ENCODE measurements around the gene APOA1. TPM values are rescaled to one million over a fixed set of nuclear protein-coding genes. Genes with fewer than 3 reads are reported as not detected.

The APOA1 gene
- total RNA-seq, 2 donors from 2014 or later = 91.8 to 120 TPM

GRCh38 chr11:116793772-116794097 is 43.7 kb downstream of the APOA1 start:
- no peak overlapping the region for H3K9ac ChIP-seq (ENCODE audit: extremely low read depth, low read length, poor library complexity, severe bottlenecking)
- no peaks in the 10 kb centered on the region for H3K9me3 ChIP-seq (ENCODE audit: control insufficient read depth, low read length)
- Mint-ChIP-seq H3K27ac (no peak overlapping the region), H3K36me3 (ENCODE audit: low read depth) (no peaks in the 10 kb centered on the region), H3K9me3 (no peaks in the 10 kb centered on the region), H3K4me1 (peaks cover 8% of the 10 kb centered on the region), H3K4me3 (no peak overlapping the region), H3K27me3 (ENCODE audit: insufficient read depth) (peaks cover 22% of the 10 kb centered on the region)
- no peak for TF ChIP-seq CTCF (conservative IDR thresholded peaks at IDR 0.05)
- no peak overlapping the region for H3K27ac ChIP-seq (ENCODE audit: low read depth, low read length)
- DNase-seq = no peak
- 90% methylated on average over 1 of the region's 1 CpG; no CpG with 5 or more reads in 1 of the 2 experiments for WGBS, 2 experiments (ENCODE audit: insufficient coverage in 1 of 2, insufficient read length in 1 of 2)
- H3K36me3 ChIP-seq (ENCODE audit: control insufficient read depth, insufficient read depth, low read length) = no peaks in the 10 kb centered on the region
- H3K4me3 ChIP-seq (ENCODE audit: low read length) = no peak overlapping the region
- H3K4me1 ChIP-seq (ENCODE audit: control insufficient read depth, insufficient read depth, low read length) = peaks cover 2% of the 10 kb centered on the region
- H3K27me3 ChIP-seq (ENCODE audit: control insufficient read depth, insufficient read depth, low read length, poor library complexity, severe bottlenecking) = peaks cover 6% of the 10 kb centered on the region

- H3K4me3 Mint-ChIP-seq = no peak overlapping the region
- no peak for TF ChIP-seq CTCF (conservative IDR thresholded peaks at IDR 0.05)
- Histone ChIP-seq H3K27ac (ENCODE audit: low read depth, low read length) (no peak overlapping the region), H3K4me3 (ENCODE audit: low read length) (no peak overlapping the region), H3K36me3 (ENCODE audit: control insufficient read depth, insufficient read depth, low read length) (no peaks in the 10 kb centered on the region), H3K9ac (ENCODE audit: extremely low read depth, low read length, poor library complexity, severe bottlenecking) (no peak overlapping the region), H3K27me3 (ENCODE audit: control insufficient read depth, insufficient read depth, low read length, poor library complexity, severe bottlenecking) (peaks cover 6% of the 10 kb centered on the region), H3K4me1 (ENCODE audit: control insufficient read depth, insufficient read depth, low read length) (peaks cover 5% of the 10 kb centered on the region), H3K9me3 (ENCODE audit: control insufficient read depth, low read length) (no peaks in the 10 kb centered on the region)
- H3K9me3 Mint-ChIP-seq = no peaks in the 10 kb centered on the region
- WGBS, 2 experiments (ENCODE audit: insufficient coverage in 1 of 2, insufficient read length in 1 of 2) = 81 to 84% methylated on average over 6 to 8 of the region's 8 CpGs
- peaks cover 27% of the 10 kb centered on the region for H3K27me3 Mint-ChIP-seq (ENCODE audit: insufficient read depth)
- H3K36me3 Mint-ChIP-seq (ENCODE audit: low read depth) = no peaks in the 10 kb centered on the region
- H3K27ac Mint-ChIP-seq = no peak overlapping the region
- H3K4me1 Mint-ChIP-seq = peaks cover 13% of the 10 kb centered on the region
- no peak for DNase-seq
Observed at GRCh38 chr11:116792869-116793771, 44.3 kb downstream of the APOA1 start.

GRCh38 chr11:116792144-116792868 is 45.1 kb downstream of the APOA1 start:
- no peaks in the 10 kb centered on the region for H3K36me3 ChIP-seq (ENCODE audit: control insufficient read depth, insufficient read depth, low read length)
- no peak overlapping the region for H3K9ac ChIP-seq (ENCODE audit: extremely low read depth, low read length, poor library complexity, severe bottlenecking)

More at GRCh38 chr11:116792144-116792868, 45.1 kb downstream of the APOA1 start:
- 91 to 100% methylated on average over 3 to 8 of the region's 8 CpGs for WGBS, 2 experiments (ENCODE audit: insufficient coverage in 1 of 2, insufficient read length in 1 of 2)
- TF ChIP-seq CTCF (conservative IDR thresholded peaks at IDR 0.05) = no peak
- peaks cover 5% of the 10 kb centered on the region for H3K4me1 ChIP-seq (ENCODE audit: control insufficient read depth, insufficient read depth, low read length)
- H3K27ac Mint-ChIP-seq = no peak overlapping the region
- DNase-seq = no peak
- H3K4me3 ChIP-seq (ENCODE audit: low read length) = no peak overlapping the region
- no peaks in the 10 kb centered on the region for H3K9me3 ChIP-seq (ENCODE audit: control insufficient read depth, low read length)
- H3K27ac ChIP-seq (ENCODE audit: low read depth, low read length) = no peak overlapping the region
- no peaks in the 10 kb centered on the region for H3K36me3 Mint-ChIP-seq (ENCODE audit: low read depth)
- no peaks in the 10 kb centered on the region for H3K9me3 Mint-ChIP-seq
- H3K4me1 Mint-ChIP-seq = peaks cover 14% of the 10 kb centered on the region
- H3K27me3 Mint-ChIP-seq (ENCODE audit: insufficient read depth) = peaks cover 27% of the 10 kb centered on the region
- H3K27me3 ChIP-seq (ENCODE audit: control insufficient read depth, insufficient read depth, low read length, poor library complexity, severe bottlenecking) = peaks cover 6% of the 10 kb centered on the region
- H3K4me3 Mint-ChIP-seq = no peak overlapping the region
